GM18502 (cell line): ENCODE measurements around the gene AP4M1.

ENCODE experiments used
- ATAC-seq: cut with Tn5 transposase; IDR thresholded peaks from one replicate; pipeline ENCODE4 v1.9.1; 2021; ENCODE audit warnings: mild to moderate bottlenecking; ENCODE audit not compliant: unreplicated experiment, poor library complexity

Gene AP4M1

DNA sequence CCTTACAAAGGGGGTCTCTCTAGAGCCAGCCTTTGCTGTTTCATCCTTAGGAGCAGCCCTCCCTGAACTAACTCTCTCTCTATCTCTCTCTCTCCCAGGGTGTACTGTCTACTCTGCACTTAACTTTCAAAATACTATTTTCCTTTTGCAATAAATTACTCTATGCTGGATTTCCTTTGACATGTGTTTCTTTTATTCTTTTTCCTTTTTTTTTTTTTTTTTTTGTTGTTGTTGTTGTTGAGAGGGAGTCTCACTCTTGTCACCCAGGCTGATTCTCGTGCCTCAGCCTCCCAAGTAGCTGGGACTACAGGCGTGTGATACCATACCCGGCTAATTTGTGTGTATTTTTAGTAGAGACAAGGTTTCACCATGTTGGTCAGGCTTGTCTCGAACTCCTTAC is 18.5 kb upstream of the AP4M1 start:
- no peak for ATAC-seq

DNA sequence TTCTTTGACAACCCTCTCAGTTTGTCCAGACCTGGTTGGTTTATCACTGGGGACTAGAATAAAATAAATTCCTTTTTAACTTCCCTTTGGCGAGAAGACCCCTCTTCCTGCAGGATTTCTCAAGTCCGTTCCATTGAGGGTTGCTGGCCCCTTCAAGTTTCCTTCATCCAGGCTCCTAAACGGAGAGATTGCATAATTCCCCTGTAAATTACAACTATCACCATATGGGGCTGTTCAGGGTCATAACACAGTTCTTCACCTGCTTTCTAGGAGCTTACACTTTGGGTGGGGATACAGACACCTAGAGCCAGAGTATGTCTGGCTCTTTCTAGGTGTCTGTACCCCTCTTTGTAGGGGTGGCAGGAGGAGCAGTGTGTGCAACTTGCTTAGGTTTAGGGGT is 15.9 kb upstream of the AP4M1 start:
- ATAC-seq = no peak

DNA sequence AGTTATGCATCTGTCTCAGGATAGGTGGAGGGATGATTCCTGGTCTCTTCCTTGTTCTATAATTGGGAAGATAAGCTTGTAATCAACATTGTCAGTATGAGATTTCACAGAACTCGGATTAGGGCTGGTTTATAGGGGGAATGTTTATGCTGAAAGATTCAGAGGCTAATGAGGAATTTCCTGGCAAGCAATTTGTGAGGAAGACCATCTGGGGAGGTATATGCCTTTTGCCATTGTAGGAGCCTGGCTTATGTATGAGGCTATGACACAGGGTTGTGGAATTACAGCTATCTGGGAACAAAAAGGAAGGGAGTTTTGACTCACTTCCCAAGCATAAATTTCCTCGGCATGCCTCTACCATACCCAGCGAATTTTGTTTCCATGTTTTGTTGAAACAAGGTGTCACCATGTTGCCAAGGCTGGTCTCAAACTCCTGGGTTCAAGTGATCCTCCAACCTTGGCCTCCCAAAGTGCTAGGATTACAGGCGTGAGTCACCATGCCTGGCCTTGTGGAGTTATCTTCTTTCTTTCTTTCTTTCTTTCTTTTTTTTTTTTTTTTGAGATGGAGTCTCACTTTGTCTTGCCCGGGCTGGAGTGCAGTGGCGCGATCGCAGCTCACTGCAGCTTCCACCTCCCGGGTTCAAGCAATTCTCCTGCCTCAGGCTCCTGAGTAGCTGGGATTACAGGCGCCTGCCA is 14.2 kb upstream of the AP4M1 start:
- ATAC-seq = no peak

DNA sequence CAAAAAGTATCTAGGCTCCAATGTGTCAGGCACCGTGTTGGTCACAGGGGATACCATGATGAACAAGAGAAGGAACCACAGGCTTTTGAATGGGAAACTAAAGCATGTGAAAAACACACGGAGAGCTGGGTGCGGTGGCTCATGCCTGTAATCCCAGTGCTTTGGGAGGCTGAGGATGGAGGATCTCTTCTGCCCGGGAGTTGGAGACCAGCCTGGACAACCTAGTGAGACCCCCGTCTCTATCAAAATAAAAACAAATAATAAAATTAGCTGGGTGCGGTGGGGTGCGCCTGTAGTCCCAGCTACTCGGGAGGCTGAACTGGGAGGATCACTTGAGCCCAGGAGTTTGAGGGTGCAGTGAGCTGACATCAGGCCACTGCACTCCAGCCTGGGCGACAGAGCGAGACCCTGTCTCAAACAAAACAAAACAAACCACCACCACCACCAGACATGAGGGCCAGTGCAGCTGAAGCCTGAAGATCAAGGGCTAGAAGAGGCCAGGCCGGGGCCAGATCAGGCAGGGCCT is 13.3 kb upstream of the AP4M1 start:
- no peak for ATAC-seq

DNA sequence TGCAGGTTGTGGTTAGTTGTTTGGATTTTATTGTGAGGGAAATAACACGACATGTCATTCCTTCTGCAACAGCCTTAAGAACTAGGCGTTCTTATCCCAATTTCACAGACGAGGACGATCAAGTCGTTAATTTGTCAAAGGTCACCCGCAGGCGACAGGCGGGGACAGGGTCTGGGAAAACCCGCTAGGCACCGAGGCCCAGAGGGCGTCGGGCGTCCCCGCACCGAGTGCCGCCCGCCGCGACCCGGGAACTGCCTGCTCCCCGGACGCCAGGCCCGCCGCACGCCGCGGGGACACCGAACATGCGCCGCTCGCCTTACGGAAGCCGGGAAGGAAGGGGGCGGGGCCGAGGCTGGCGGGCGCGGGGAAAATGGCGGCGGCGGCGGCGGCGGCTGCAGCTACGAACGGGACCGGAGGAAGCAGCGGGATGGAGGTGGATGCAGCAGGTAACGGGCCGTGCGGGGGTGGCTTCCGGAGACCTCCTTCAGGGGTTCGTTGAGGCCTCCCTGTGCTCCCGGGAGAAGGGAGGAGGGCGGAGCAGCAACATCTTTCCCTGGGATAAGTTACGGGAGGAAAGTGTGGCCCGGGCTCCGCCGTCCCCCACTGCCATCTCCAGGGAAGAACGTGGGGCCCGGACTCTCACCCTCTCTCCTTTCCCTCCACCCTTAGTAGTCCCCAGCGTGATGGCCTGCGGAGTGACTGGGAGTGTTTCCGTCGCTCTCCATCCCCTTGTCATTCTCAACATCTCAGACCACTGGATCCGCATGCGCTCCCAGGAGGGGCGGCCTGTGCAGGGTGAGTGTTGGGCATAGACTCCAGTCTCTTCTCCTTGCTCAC is 12.6 kb upstream of the AP4M1 start, which contains the start of gene COPS6:
Gene COPS6 (plus strand): TSS at position 349 of the 837 bp plus-strand sequence. CDS start 22 bp downstream, at position 371.
- no peak for ATAC-seq

DNA sequence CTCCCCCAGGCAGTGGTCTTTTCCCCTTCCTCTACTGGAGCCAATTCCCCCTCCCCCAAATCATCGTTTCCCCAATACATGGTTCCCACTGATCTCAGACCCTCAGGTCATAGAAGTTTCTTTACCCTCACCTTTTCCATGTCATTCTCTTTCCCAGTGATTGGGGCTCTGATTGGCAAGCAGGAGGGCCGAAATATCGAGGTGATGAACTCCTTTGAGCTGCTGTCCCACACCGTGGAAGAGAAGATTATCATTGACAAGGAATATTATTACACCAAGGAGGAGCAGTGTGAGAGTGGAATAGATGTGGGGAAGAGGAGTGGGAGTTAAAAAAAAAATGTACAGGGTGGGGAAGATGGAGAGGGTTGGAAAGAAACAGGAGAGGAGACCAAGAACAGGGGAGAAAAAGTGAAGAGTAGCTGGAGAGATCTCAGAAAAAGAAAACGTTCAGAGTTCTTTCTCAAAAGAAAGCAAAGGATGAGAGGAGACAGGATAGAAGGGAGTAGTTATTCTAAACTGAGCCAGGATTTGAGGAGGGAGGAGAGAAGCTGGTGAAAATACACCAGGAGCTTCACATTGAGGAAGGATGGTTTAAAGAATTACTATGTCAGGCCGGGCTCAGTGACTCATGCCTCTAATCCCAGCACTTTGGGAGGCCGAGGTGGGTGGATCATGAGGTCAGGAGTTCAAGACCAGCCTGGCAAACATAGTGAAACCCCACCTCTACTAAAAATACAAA is 11.8 kb upstream of the AP4M1 start:
- ATAC-seq = no peak

DNA sequence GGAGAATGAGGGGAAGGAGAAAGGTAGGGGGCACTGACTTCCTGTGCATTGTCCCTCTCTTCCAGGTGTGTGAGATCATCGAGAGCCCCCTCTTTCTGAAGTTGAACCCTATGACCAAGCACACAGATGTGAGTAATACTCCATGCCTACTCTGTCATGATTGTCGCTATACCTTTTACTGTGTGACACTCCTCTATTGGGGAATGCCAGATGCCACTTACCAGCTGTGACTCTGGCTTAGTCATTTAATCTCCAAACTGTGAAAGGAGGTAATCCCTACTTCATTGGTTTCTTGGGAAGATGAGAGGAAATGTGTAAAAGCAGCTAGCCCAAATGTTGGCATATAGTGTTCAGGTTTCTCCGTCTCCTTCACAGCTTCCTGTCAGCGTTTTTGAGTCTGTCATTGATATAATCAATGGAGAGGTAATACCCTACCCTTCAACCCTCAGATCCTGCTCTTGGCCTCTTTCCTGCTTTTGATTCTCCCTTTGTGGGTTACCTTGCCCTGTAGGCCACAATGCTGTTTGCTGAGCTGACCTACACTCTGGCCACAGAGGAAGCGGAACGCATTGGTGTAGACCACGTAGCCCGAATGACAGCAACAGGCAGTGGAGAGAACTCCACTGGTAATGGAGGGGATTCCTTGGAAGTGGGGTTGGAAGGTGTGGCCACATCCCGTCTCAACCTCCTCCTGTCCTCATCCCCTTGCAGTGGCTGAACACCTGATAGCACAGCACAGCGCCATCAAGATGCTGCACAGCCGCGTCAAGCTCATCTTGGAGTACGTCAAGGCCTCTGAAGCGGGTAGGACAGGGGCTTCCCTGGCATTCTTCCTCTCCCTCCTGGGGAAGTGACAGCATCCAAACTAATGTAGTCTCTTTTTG is 10.7 kb upstream of the AP4M1 start:
- ATAC-seq = no peak

DNA sequence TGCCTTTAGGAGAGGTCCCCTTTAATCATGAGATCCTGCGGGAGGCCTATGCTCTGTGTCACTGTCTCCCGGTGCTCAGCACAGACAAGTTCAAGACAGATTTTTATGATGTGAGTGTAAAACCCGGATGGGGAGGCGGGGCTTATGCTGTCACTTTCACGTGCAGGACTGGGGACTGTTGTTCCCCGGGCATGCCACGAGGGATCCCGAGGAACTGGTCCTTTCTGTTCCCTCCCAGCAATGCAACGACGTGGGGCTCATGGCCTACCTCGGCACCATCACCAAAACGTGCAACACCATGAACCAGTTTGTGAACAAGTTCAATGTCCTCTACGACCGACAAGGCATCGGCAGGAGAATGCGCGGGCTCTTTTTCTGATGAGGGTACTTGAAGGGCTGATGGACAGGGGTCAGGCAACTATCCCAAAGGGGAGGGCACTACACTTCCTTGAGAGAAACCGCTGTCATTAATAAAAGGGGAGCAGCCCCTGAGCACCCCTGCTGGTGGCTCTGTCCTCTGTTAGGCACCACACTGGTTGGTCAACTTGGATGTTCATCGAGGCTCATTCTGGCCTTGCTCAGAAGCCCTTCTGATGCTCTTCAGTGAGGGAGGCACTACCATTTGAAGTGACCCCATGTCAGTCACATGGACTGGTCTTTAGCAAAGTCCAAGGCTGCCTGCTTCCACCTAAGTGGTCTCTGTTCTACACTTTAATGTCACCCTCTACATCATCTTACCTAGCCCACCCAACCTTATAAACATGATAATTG is 9.8 kb upstream of the AP4M1 start:
- no peak for ATAC-seq

DNA sequence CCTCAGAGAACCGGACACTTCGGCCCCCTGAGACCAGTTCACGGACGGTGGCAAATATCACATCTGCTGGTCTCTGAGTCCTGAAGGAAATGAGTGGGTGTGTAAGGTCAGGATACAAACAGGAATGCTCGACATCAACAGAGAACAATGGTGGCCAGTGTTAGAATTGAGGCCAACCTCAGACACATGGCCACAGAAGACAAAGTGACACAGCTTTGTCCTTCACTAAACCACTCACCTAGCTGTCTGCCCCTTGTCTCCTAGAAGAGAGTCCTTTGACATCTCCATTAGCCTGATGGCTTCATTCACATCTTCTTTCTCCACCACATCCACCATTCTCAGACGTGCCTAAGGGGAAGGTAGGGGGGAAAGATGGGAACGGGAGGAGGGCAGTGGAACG is 8.4 kb upstream of the AP4M1 start:
- no peak for ATAC-seq

DNA sequence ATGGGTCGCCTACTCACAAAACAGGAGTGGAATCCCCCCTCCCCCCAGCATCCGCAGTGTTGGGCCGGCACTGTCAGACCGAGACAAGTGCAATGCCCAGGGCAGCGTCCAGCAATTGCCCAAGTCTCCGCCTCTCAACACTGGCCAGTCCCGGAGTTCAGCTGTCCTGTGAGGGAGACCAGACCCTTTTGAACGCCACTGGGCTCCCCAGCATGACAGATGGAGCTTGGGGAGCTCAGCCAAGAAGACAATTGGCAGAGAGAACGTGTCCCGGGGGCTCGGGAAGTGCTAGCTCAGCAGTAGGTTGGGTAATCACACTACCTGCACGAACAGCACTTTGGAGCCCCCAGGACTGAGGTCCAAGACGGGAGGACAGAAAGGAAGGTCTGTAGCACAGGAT is 7.9 kb upstream of the AP4M1 start:
- ATAC-seq = no peak

DNA sequence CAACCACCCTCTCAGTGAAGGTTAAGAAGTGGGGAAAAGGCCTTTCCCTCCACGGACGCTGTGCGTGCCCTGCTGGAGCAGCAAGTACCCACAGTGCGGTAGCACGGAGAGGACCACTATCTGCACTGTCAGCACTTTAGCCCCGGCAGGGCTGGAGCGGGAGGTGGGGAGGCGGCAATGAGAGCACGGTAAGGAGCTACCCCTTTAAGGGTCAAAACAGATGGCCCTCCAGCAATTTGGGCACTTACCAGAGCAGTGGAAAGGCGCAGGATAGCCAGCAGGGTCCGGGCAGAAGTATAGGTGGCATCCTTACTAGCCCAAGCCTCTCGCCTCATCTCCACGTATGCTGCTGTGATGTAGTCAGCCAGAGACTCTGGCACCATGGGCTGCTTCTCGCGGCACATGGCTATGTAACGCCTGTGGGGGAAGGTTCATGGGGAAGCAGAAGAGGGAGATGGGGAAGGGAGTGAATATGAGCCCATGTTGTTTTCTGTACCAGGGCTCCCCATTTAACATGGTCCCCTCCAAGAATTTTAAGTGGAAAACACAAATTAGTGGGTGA is 7.4 kb upstream of the AP4M1 start:
- no peak for ATAC-seq

DNA sequence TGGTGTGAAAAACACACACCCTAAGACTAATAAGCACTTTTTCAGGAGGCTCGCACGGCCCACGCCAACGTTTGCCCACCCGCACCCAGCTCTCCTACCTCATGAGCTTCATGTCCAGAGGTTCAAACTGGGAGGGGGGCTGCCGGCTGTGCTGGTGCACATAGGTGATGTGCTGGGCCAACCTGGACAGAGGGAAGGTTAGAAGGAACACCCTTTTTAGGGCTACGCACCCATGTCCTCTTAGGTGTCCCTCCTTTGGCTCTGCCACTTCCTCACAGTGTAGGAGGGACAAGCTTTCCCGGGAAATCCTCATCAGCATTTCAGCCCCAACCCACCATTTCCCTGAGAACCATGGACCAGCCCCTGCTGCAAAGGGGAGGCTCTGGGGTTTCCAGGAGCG is 6.2 kb upstream of the AP4M1 start:
- ATAC-seq = no peak

DNA sequence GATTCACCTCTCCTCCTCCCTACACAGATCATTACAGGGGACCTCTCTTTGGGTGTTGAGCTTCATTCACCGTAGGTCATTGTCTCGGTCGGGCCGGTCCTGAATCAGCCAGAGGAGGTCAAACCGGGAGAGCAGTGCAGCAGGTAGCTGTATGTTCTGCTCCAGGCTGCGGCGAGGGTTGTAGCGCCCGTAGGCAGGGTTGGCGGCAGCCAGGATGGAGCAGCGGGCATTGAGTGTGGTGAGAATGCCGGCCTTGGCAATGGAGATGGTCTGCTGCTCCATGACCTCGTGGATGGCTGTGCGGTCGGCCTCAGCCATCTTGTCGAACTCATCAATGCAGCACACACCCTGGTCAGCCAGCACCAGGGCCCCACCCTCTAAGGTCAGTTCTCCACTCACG is 5.7 kb upstream of the AP4M1 start:
- ATAC-seq = no peak

DNA sequence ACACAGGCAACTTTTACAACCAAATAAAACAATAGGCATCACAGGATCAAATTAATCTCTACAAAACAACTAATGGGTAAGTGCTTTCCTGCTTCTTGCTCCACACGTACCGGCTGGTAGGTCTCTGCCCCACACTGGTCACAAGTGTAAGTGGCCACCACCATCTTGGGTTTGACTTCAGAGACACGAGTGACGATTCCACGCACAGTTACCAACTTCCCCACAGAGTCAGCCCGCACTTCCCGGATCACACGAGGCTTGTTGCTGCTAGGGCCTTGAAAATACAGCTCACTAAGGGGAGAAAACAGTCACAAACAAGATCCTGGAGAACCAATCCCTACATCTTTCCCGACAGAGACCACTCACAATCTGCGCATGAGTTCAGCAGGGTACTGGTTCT is 2.5 kb upstream of the AP4M1 start:
- ATAC-seq = no peak

DNA sequence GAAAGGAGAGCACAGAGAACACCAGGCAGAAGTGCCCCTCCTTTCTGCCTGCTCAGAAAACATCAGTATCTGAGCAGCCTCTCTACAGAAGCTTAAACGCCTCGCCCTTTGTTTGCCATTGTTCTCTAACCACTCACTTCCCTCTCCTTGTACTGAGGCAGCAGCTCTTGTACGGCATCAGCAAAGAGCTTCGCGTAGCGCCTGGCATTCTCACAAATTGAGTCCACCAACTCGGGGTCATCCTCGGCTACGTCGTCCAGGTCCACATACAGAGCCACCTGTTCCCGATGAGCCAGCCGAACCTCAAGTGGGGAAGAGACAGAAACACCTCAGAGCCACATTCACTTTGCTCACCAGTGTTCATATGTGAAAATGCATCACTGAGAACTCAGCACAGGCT is 2.0 kb upstream of the AP4M1 start:
- ATAC-seq = no peak

DNA sequence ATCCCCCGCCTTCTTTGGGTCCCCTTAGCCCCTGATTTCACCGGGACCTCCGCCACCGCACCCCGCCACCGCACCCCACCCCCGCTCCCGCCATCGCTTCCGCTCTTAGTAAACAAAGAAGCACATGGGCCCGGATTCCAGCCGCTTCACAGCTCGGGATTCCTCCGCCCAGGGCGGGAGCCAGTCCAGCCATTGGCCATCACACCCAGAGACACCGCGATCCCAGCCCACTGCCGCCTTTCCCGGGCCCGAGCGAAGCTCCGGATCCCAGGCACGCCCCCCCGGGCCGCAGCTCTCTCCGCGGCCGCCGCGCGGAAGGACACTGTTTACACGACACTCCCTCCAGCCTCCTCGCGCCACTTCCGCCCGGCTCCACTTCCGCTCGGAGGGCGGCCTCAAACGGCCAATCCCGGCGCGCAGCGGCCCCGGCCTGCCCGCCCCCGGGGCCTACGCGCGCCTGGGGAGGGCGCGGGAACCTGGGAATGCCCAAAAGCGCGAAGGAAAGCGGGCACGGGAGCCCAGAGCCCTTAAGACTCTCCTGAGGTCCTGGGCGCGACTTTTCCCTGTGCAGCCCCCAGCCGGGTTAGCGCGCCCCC is 925 bp upstream of the AP4M1 start:
- peak; percentile 61 for ATAC-seq

DNA sequence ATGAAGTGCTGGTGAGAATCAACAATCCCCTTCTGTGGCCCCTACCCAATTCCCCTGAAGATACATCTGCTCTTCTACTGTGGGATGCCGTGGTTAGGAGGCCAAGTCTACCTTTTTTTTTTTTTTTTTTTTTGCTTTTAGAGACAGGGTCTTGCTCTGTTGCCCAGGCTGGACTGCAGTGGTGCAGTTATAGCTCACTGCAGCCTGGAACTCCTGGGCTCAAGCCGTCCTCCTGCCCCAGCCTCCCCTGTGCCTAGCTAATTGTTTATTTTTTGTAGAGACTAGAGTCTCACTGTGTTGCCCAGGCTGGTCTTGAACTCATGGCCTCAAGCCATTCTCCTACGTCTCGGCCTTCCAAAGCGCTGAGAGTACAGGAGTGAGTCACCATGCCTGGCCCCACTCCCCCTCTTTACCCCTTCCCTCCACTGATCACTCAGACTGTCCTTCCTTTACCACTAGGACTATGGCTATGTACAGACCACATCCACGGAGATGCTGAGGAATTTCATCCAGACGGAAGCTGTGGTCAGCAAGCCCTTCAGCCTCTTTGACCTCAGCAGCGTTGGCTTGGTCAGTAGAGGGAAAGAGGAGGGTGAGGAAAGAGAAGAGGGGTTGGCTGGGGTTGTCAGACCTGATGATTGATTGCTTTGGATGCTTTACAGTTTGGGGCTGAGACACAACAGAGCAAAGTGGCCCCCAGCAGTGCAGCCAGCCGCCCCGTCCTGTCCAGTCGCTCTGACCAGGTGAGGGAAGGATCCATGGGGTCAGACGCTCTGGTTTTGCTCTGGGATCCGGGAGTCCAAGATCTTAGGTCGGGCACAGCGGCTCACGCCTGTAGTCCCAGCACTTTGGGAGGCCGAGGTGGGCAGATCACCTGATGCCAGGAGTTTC is 1.8 kb downstream of the AP4M1 start:
- no peak for ATAC-seq

DNA sequence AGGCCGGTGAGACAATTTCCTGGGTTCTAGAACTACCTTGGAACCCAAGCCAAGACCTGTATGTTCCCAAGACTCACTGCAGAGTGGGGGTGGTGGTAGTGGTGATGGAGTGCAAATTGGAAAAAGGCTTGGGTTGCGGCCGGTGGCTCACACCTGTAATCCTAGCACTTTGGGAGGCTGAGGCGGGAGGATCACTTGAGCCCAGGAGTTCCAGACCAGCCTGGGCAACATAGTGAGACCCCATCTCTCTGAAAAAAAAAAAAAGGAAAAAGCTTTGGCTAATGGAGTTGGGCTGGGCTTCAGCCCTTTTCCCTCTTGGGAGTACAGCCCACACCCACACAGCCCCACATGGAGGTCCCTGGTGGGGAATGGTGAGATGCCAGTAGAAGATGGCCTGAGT is 4.1 kb downstream of the AP4M1 start:
- ATAC-seq = no peak
